ENCODE results near the gene NCAM1. TPM values are rescaled to one million over a fixed set of nuclear protein-coding genes. Genes with fewer than 3 reads are reported as not detected.

The NCAM1 gene
- total RNA-seq, 1 experiment from 2014 or later = 5.9 TPM

GRCh38 chr11:113019711-113020110 is 58.5 kb downstream of the NCAM1 start (continued):
- TF ChIP-seq ZBTB43 (CRISPR knock-in tag; IDR thresholded peaks at IDR 0.05) = no peak

- no peaks in the 10 kb centered on the region for H3K36me3 Mint-ChIP-seq
- no peak for ATAC-seq
- no peak overlapping the region for H3K27ac Mint-ChIP-seq
- TF ChIP-seq FOXJ3 (CRISPR knock-in tag; IDR thresholded peaks at IDR 0.05; ENCODE audit: borderline replicate concordance) = no peak
- TF ChIP-seq HMGA2 (CRISPR knock-in tag; IDR thresholded peaks at IDR 0.05) = no peak
- TF ChIP-seq NFATC4 (CRISPR knock-in tag; IDR thresholded peaks at IDR 0.05) = no peak
- TF ChIP-seq ZNF232 (CRISPR knock-in tag; IDR thresholded peaks at IDR 0.05) = no peak
- TF ChIP-seq ZNF219 (CRISPR knock-in tag; IDR thresholded peaks at IDR 0.05; ENCODE audit: borderline replicate concordance) = no peak
- no peak for TF ChIP-seq EMX1 (CRISPR knock-in tag; IDR thresholded peaks at IDR 0.05)
- TF ChIP-seq ERG (CRISPR knock-in tag; IDR thresholded peaks at IDR 0.05) = no peak
- TF ChIP-seq RORB (CRISPR knock-in tag; IDR thresholded peaks at IDR 0.05) = no peak
- TF ChIP-seq E2F5 (CRISPR knock-in tag; IDR thresholded peaks at IDR 0.05) = no peak
- TF ChIP-seq IRF1 (CRISPR knock-in tag; IDR thresholded peaks at IDR 0.05) = no peak
- TF ChIP-seq ZNF671 (CRISPR knock-in tag; IDR thresholded peaks at IDR 0.05) = no peak
- no peak for TF ChIP-seq GRHL2 (CRISPR knock-in tag; IDR thresholded peaks at IDR 0.05; ENCODE audit: insufficient replicate concordance, severe bottlenecking)
- TF ChIP-seq ZNF396 (CRISPR knock-in tag; IDR thresholded peaks at IDR 0.05; ENCODE audit: borderline replicate concordance) = no peak
- TF ChIP-seq MAX (CRISPR knock-in tag; IDR thresholded peaks at IDR 0.05) = no peak
- TF ChIP-seq ATF3 (CRISPR knock-in tag; conservative IDR thresholded peaks at IDR 0.05) = no peak
- TF ChIP-seq CTCF (IDR thresholded peaks at IDR 0.05) = no peak
- TF ChIP-seq ZNF263 (CRISPR knock-in tag; IDR thresholded peaks at IDR 0.05; ENCODE audit: low read depth) = no peak
- TF ChIP-seq ZMAT4 (CRISPR knock-in tag; IDR thresholded peaks at IDR 0.05) = no peak
- no peak for TF ChIP-seq USF2 (CRISPR knock-in tag; IDR thresholded peaks at IDR 0.05)
- no peak for TF ChIP-seq SP1 (CRISPR knock-in tag; conservative IDR thresholded peaks at IDR 0.05)
- H3K9me3 Mint-ChIP-seq = no peaks in the 10 kb centered on the region
- CTCF ChIA-PET = no interaction called here
- POLR2A ChIA-PET = no interaction called here
- H3K4me1 Mint-ChIP-seq = no peaks in the 10 kb centered on the region
- no peak for DNase-seq (ENCODE audit: low spot score)
- no peaks in the 10 kb centered on the region for H3K27me3 Mint-ChIP-seq (ENCODE audit: low read depth)
- H3K4me3 Mint-ChIP-seq = no peak overlapping the region
These were observed 59.9 kb downstream of the NCAM1 start for GRCh38 chr11:113021111-113021510.
